GM12891 (cell line): ENCODE results near the gene AIFM3.
"Not testable (repeated sequence)": the region's sequence is repeated elsewhere in the genome, so short reads cannot be mapped to it uniquely, and the experiment has no call there.

Experiments
- PAX5 ChIP-seq: IDR thresholded peaks from 2 replicates; pipeline ENCODE4 v1.6.1; 2011; ENCODE audit warnings: low read length, moderate library complexity, mild to moderate bottlenecking; ENCODE audit not compliant: insufficient read depth, severe bottlenecking
- POLR2A ChIP-seq: IDR thresholded peaks from 2 replicates; pipeline ENCODE4 v1.6.1; 2011; ENCODE audit warnings: low read depth, low read length, control low read depth
- POLR2AphosphoS5 ChIP-seq: IDR thresholded peaks from 2 replicates; pipeline ENCODE4 v1.6.1; 2011; ENCODE audit warnings: low read depth, low read length, control low read depth
- POU2F2 ChIP-seq: IDR thresholded peaks from 2 replicates; pipeline ENCODE4 v1.6.1; 2011; ENCODE audit warnings: low read depth, mild to moderate bottlenecking, control low read depth, low read length, moderate library complexity
- SPI1 ChIP-seq: IDR thresholded peaks from 2 replicates; pipeline ENCODE4 v1.6.1; 2011; ENCODE audit warnings: low read depth, low read length, control low read depth
- TAF1 ChIP-seq: IDR thresholded peaks from 2 replicates; pipeline ENCODE4 v1.6.1; 2011; ENCODE audit warnings: low read depth, low read length, control low read depth

DNA sequence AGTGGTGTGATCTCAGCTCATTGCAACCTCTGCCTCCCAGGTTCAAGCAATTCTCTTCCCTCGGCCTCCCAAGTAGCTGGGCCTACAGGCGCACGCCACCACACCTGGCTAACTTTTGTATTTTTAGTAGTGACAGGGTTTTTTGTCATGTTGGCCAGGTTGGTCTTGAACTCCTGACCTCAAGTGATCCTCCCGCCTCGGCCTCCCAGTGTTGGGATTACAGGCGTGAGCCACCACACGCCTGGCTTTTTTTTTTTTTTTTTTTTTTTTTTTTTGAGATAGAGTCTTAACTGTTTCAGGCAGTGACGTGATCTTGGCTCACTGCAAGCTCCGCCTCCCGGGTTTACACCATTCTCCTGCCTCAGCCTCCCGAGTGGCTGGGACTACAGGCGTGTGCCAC is 36.6 kb upstream of the AIFM3 start:
- TF ChIP-seq POLR2AphosphoS5, TAF1, POLR2A, POU2F2, SPI1, PAX5: not testable (repeated sequence)
